BLaER1 (cell line): Measurements from ENCODE around the gene GLCE.
"Not testable (repeated sequence)": the region's sequence is repeated elsewhere in the genome, so short reads cannot be mapped to it uniquely, and the experiment has no call there.

Source experiments
- H3K27ac ChIP-seq: shearing (Covaris generic); formaldehyde crosslinking; 2 replicates; pipeline ENCODE4 v1.8.1; 2022
- H3K27me3 ChIP-seq: shearing (Covaris generic); formaldehyde crosslinking; 2 replicates; pipeline ENCODE4 v1.8.1; 2022
- H3K36me3 ChIP-seq: shearing (Covaris generic); formaldehyde crosslinking; 2 replicates; pipeline ENCODE4 v1.8.1; 2022
- H3K4me1 ChIP-seq: shearing (Covaris generic); formaldehyde crosslinking; 2 replicates; pipeline ENCODE4 v1.8.1; 2022
- H3K4me2 ChIP-seq: shearing (Covaris generic); formaldehyde crosslinking; 2 replicates; pipeline ENCODE4 v1.8.1; 2022
- H3K4me3 ChIP-seq: shearing (Covaris generic); formaldehyde crosslinking; 2 replicates; pipeline ENCODE4 v1.8.1; 2022
- H3K9ac ChIP-seq: shearing (Covaris generic); formaldehyde crosslinking; 2 replicates; pipeline ENCODE4 v1.8.1; 2022
- H3K9me3 ChIP-seq: shearing (Covaris generic); formaldehyde crosslinking; 2 replicates; pipeline ENCODE4 v1.8.1; 2022
- H4K20me1 ChIP-seq: shearing (Covaris generic); formaldehyde crosslinking; 2 replicates; pipeline ENCODE4 v1.8.1; 2022
- Cebpa-rat ChIP-seq: shearing (Covaris generic); IDR thresholded peaks from 2 replicates; pipeline ENCODE4 v1.8.1; 2022

Gene GLCE

GRCh38 chr15:69167218-69167846, 6.9 kb downstream of the GLCE start:
- Histone ChIP-seq H3K9ac (no peak overlapping the region), H3K4me2 (no peak overlapping the region)
- no peak for TF ChIP-seq Cebpa-rat

DNA sequence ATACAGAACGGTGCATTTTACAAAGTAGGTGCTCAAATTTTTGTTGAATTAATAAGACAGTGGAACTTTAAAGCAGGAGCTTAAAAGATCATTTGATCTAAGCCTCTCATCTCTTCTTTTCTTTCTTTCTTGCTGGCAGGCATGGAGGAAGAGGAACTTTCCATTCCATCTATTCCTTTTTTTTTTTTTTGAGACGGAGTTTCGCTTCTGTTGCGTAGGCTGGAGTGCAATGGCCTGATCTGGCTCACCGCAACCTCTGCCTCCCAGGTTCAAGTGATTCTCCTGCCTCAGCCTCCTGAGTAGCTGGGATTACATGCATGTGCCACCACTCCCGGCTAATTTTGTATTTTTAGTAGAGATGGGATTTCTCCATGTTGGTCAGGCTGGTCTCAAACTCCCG, 7.9 kb downstream of the GLCE start:
- H3K9me3 ChIP-seq, H3K4me2 ChIP-seq, H3K27ac ChIP-seq, H3K9ac ChIP-seq, H3K4me1 ChIP-seq, H3K27me3 ChIP-seq, H3K4me3 ChIP-seq, H3K36me3 ChIP-seq: not testable (repeated sequence)
- H4K20me1 ChIP-seq, result peaks cover 14% of the 10 kb centered on the region

More at GRCh38 chr15:69167218-69167846, 6.9 kb downstream of the GLCE start:
- H3K27me3 ChIP-seq, result no peaks in the 10 kb centered on the region
- H3K4me1 ChIP-seq, result peaks cover 1% of the 10 kb centered on the region; the same call in 1 of the 2 replicates
- no peaks in the 10 kb centered on the region for H3K36me3 ChIP-seq
- H3K4me3 ChIP-seq, result no peak overlapping the region
- no peak overlapping the region for H3K27ac ChIP-seq
- H4K20me1 ChIP-seq, result peaks cover 23% of the 10 kb centered on the region
- H3K9me3 ChIP-seq, result no peaks in the 10 kb centered on the region

DNA sequence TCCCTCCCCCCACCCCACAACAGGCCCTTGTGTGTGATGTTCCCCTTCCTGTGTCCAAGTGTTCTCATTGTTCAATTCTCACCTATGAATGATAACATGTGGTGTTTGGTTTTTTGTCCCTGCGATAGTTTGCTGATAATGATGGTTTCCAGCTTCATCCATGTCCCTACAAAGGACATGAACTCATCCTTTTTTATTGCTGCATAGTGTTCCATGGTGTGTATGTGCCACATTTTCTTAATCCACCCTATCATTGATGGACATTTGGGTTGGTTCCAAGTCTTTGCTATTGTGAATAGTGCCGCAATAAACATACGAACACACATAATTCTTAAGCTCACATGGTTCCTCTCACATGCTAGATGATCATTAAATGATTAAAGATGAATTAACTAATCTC, 9.1 kb downstream of the GLCE start:
- not testable (repeated sequence) for H3K4me3 ChIP-seq

DNA sequence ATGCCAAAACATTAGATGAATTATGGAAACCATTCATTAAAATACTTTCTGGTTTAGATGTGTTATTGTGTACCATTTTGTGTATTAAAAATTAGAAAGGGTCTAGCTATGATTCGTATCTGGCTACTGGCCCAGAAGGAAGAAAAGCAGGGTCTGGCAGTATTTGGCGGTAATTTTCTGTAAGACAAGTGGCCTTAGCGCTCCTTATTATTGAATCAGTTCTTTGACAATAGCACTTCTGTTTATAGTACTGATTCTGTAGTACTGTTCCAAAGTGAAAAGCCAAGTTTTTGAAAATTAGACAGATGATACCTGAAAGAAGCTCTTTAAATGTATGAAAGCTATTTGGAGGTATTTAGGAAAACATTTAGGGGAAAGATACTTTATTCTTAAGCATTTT, 10.2 kb downstream of the GLCE start:
- Histone ChIP-seq H4K20me1 (peaks cover 3% of the 10 kb centered on the region; the same call in 1 of the 2 replicates), H3K4me3 (no peak overlapping the region), H3K36me3 (no peaks in the 10 kb centered on the region), H3K9me3 (no peaks in the 10 kb centered on the region), H3K9ac (no peak overlapping the region), H3K4me1 (no peaks in the 10 kb centered on the region), H3K27me3 (no peaks in the 10 kb centered on the region), H3K4me2 (no peak overlapping the region), H3K27ac (no peak overlapping the region)
- no peak for TF ChIP-seq Cebpa-rat

More for the DNA sequence above, 9.1 kb downstream of the GLCE start:
- H3K36me3 ChIP-seq, H3K27ac ChIP-seq, H3K4me1 ChIP-seq, H3K4me2 ChIP-seq, H3K27me3 ChIP-seq, H3K9me3 ChIP-seq, H3K9ac ChIP-seq: not testable (repeated sequence)
- H4K20me1 ChIP-seq, result peaks cover 13% of the 10 kb centered on the region

- Histone ChIP-seq H3K27ac (no peak overlapping the region), H3K9me3 (no peaks in the 10 kb centered on the region), H3K4me2 (no peak overlapping the region), H3K4me1 (no peaks in the 10 kb centered on the region), H4K20me1 (no peaks in the 10 kb centered on the region), H3K36me3 (no peaks in the 10 kb centered on the region), H3K27me3 (no peaks in the 10 kb centered on the region), H3K9ac (no peak overlapping the region), H3K4me3 (no peak overlapping the region)
- no peak for TF ChIP-seq Cebpa-rat
Observed at GRCh38 chr15:69172847-69173246, 12.4 kb downstream of the GLCE start.

DNA sequence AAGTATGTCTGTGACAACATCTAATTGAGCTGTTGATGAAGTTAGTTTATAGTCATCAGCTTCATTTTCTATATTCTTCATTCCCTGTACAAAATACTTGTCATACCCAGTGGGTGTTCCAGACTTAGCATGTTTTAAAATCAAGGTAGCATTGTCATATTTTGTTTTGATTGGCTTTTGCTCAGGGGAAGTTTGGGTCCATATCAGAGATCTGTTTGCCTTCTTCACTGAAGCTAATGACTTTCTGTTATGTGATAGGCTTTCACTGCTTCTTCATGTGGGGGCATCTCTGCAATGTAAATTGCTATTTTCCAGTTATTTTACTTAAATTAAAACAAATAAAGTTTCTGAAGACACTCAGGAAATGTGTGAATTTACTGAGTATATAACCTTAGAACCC, 15.1 kb downstream of the GLCE start:
- no peak overlapping the region for H3K9ac ChIP-seq
- no peak overlapping the region for H3K27ac ChIP-seq
- H3K4me3 ChIP-seq, result no peak overlapping the region
- no peak for TF ChIP-seq Cebpa-rat
- H3K36me3 ChIP-seq, result no peaks in the 10 kb centered on the region
- H3K4me2 ChIP-seq, result no peak overlapping the region
- no peaks in the 10 kb centered on the region for H4K20me1 ChIP-seq
- no peaks in the 10 kb centered on the region for H3K9me3 ChIP-seq
- no peaks in the 10 kb centered on the region for H3K4me1 ChIP-seq
- no peaks in the 10 kb centered on the region for H3K27me3 ChIP-seq

DNA sequence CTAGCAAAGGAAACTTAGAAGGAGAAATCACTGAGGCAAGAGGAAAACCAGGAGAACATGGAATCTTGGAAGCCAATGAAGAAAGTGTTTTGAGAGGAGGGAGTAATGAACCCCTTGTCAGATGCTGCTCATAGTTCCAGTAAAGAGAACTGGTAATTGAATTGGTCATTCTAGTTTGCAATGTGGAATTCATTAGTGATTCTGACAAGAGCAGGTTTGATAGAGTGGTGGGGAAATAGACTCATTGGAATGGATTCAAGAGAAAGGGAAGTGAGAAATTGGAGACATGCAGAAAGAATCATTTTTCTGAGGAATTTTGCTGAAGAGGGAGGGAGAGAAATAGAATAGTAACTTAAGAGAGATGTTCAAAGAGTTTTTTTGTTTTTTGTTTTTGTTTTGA, 21.0 kb downstream of the GLCE start:
- Histone ChIP-seq H3K4me3 (no peak overlapping the region), H3K27me3 (no peaks in the 10 kb centered on the region), H4K20me1 (no peaks in the 10 kb centered on the region), H3K9ac (no peak overlapping the region), H3K36me3 (0 out of 2 replicates have a peak, but pooled peaks cover 5% of the 10 kb centered on the region), H3K4me2 (no peak overlapping the region), H3K27ac (no peak overlapping the region), H3K4me1 (no peaks in the 10 kb centered on the region), H3K9me3 (no peaks in the 10 kb centered on the region)
- no peak for TF ChIP-seq Cebpa-rat

DNA sequence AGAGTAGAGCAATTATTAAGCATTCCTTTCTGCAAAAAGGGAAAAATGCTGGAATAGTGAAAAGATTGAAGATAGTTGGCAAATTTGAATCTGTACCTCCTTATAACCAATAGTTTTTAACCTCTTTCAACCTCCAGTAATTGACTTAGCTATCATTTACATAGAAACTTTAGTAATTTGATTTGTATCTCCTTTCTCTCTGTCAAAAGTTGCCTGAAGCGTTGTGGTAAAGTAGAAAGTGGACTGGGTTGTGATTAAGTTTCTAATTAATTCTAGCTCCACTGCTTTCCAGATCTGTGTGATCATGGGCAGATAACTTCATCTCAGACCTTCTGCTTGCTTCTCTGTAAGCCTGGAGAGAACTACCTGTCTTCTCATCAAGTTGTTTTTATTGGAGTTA, 24.8 kb downstream of the GLCE start:
- Histone ChIP-seq H3K9ac (no peak overlapping the region), H3K4me3 (no peak overlapping the region), H4K20me1 (no peaks in the 10 kb centered on the region), H3K27me3 (no peaks in the 10 kb centered on the region), H3K9me3 (peaks cover 10% of the 10 kb centered on the region), H3K4me1 (no peaks in the 10 kb centered on the region), H3K4me2 (no peak overlapping the region), H3K27ac (no peak overlapping the region), H3K36me3 (0 out of 2 replicates have a peak, but pooled peaks cover 5% of the 10 kb centered on the region)
- TF ChIP-seq Cebpa-rat, result no peak

- Histone ChIP-seq H4K20me1 (no peaks in the 10 kb centered on the region), H3K9ac (no peak overlapping the region), H3K27me3 (no peaks in the 10 kb centered on the region), H3K27ac (no peak overlapping the region), H3K4me2 (no peak overlapping the region), H3K4me1 (no peaks in the 10 kb centered on the region), H3K36me3 (0 out of 2 replicates have a peak, but pooled peaks cover 5% of the 10 kb centered on the region), H3K4me3 (no peak overlapping the region), H3K9me3 (peaks cover 11% of the 10 kb centered on the region)
- TF ChIP-seq Cebpa-rat, result no peak
Observed at GRCh38 chr15:69185706-69186105, 25.3 kb downstream of the GLCE start.

DNA sequence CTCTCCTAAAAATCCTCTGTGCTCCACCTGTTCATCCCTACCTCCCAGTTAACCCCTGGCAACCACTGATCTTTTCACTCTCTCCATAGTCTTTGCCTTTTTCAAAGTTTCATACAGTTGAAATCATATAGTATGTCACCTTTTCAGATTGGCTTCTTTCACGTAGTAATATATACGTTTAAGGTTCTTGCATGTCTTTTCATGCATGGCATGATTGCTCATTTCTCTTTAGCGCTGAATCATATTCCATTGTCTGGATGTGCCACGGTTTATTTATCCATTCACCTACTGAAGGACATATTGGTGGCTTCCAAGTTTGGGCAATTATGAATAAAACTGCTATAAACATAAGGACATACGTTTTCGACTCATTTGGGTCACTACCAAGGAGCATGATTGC, 28.7 kb downstream of the GLCE start:
- Histone ChIP-seq H3K4me3 (no peak overlapping the region), H3K27me3 (no peaks in the 10 kb centered on the region), H3K4me2 (no peak overlapping the region), H3K4me1 (no peaks in the 10 kb centered on the region), H3K9ac (no peak overlapping the region), H4K20me1 (no peaks in the 10 kb centered on the region), H3K36me3 (0 out of 2 replicates have a peak, but pooled peaks cover 5% of the 10 kb centered on the region), H3K27ac (no peak overlapping the region), H3K9me3 (peaks cover 19% of the 10 kb centered on the region)
- TF ChIP-seq Cebpa-rat, result no peak

DNA sequence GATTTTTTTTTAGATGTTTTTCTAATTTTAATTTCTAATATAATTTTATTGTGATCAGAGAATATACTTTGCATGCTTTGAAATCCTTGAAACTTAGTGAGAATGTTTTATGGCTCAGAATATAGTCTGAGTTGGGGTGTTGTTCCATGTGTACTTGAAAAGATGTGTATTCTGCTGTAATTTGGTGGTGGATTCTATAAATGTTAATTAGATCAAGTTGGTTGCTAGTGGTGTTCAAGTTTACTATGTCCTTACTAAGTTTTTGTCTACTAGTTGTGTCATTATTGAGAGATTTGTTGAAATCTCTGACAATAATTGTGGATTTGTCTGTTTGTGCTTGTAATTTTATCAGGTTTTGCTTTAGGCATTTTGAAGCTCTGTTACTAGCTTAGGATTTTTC, 29.7 kb downstream of the GLCE start:
- H3K9me3 ChIP-seq, result peaks cover 19% of the 10 kb centered on the region
- H3K9ac ChIP-seq, result no peak overlapping the region
- H3K27me3 ChIP-seq, result no peaks in the 10 kb centered on the region
- H3K4me2 ChIP-seq, result no peak overlapping the region
- no peak overlapping the region for H3K4me3 ChIP-seq
- no peaks in the 10 kb centered on the region for H4K20me1 ChIP-seq
- H3K36me3 ChIP-seq, result 0 out of 2 replicates have a peak, but pooled peaks cover 5% of the 10 kb centered on the region
- no peak overlapping the region for H3K27ac ChIP-seq
- H3K4me1 ChIP-seq, result no peaks in the 10 kb centered on the region
- TF ChIP-seq Cebpa-rat, result no peak
